ENCODE measurements around the gene C3orf49. TPM values are rescaled to one million over a fixed set of nuclear protein-coding genes. Genes with fewer than 3 reads are reported as not detected.

C3orf49 gene
- total and polyA plus RNA-seq, 2 of the 13 experiments (the other 11 are each of a cell fraction or from before 2014, with no cell fraction given), result not detected

GRCh38 chr3:63860776-63861175 is 41.7 kb downstream of the C3orf49 start:
- BruUV-seq (replicated peaks), result no TSS peak
- FAIRE-seq (no peak), DNase-seq (ENCODE audit: low spot score) (no peak), ATAC-seq (no peak)
- no peak overlapping the region for H3K4me2 ChIP-seq (ENCODE audit: low read depth, low read length)
- ChIA-PET CTCF (ENCODE audit: low intra/inter-chr PET ratio, low total read pairs) (no interaction called here), POLR2A (no interaction called here)
- H2AFZ ChIP-seq (ENCODE audit: low read length), result no peak overlapping the region
- H4K20me1 ChIP-seq (ENCODE audit: insufficient read depth, low read length), result no peaks in the 10 kb centered on the region
- no peak overlapping the region for H3K4me3 ChIP-seq (replicated peaks in 1 of 3; ENCODE audit: insufficient read depth in 1 of 3, low read depth in 2 of 3, low read length in 3 of 3)
- no peaks in the 10 kb centered on the region; a peak in 1 of 5 replicates for H3K27me3 ChIP-seq (ENCODE audit: control insufficient read depth in 1 of 2, insufficient read depth in 2 of 2, low read length in 2 of 2)
- in situ Hi-C loops (cut with HindIII; ENCODE audit: extremely low pct_ligation_motif_present, low pct_unique_long_range_greater_than_20kb), result loop anchor here (10.0 kb wide), 1 partner anchor 54 kb away; the partner anchor contains the start of gene SCAANT1
- peaks cover 39% of the 10 kb centered on the region for H3K4me1 ChIP-seq (ENCODE audit: insufficient read depth, low read length)
- no peaks in the 10 kb centered on the region for H3K9me3 ChIP-seq (ENCODE audit: low read length)
- intact Hi-C loops (cut with micrococcal nuclease; ENCODE audit: unreplicated experiment), result no loop called here
- peaks cover 35% of the 10 kb centered on the region for H3K79me2 ChIP-seq (ENCODE audit: insufficient read depth, low read length)
- H3K36me3 ChIP-seq (replicated peaks in 1 of 2; ENCODE audit: control insufficient read depth in 1 of 2, insufficient read depth in 2 of 2, low read length in 2 of 2), result no peaks in the 10 kb centered on the region
- 97% methylated on average over 3 of the region's 3 CpGs for WGBS (ENCODE audit: low lambda C conversion rate)
- no peak for TF ChIP-seq HNRNPUL1 (IDR thresholded peaks at IDR 0.05; ENCODE audit: low read depth, low read length)
- no peak for TF ChIP-seq ZNF607 (CRISPR knock-in tag; IDR thresholded peaks at IDR 0.05; ENCODE audit: borderline replicate concordance)
- TF ChIP-seq ZNF646 (CRISPR knock-in tag; IDR thresholded peaks at IDR 0.05), result no peak
- TF ChIP-seq, protein P1, sequence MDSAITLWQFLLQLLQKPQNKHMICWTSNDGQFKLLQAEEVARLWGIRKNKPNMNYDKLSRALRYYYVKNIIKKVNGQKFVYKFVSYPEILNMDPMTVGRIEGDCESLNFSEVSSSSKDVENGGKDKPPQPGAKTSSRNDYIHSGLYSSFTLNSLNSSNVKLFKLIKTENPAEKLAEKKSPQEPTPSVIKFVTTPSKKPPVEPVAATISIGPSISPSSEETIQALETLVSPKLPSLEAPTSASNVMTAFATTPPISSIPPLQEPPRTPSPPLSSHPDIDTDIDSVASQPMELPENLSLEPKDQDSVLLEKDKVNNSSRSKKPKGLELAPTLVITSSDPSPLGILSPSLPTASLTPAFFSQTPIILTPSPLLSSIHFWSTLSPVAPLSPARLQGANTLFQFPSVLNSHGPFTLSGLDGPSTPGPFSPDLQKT (CRISPR knock-in tag; IDR thresholded peaks at IDR 0.05; ENCODE audit: borderline replicate concordance), result no peak
- no peak for TF ChIP-seq SP140L (CRISPR knock-in tag; IDR thresholded peaks at IDR 0.05; ENCODE audit: borderline replicate concordance)
- TF ChIP-seq NR2C2 (CRISPR knock-in tag; IDR thresholded peaks at IDR 0.05; ENCODE audit: borderline replicate concordance), result no peak
- no peak overlapping the region for H3K9ac ChIP-seq (ENCODE audit: insufficient read depth, low read depth, low read length)
- H3K27ac ChIP-seq (ENCODE audit: extremely low read length, insufficient read depth, low read length), result no peak overlapping the region

Data from HepG2 (cell line).